ENCODE measurements around the gene LYZL4.

LYZL4 gene, protein sequence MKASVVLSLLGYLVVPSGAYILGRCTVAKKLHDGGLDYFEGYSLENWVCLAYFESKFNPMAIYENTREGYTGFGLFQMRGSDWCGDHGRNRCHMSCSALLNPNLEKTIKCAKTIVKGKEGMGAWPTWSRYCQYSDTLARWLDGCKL

GRCh38 chr3:42410370-42411131 is at the start of gene LYZL4:
Gene LYZL4, minus strand, starts transcription at chr3:42410610. Its CDS starts 3,359 bp downstream, at chr3:42407251.
- no peak for DNase-seq

- DNase-seq = no peak
Observed at GRCh38 chr3:42459151-42459550, 48.7 kb upstream of the LYZL4 start.

GRCh38 chr3:42456211-42456610 is 45.8 kb upstream of the LYZL4 start:
- DNase-seq = no peak

- DNase-seq = no peak
Observed at GRCh38 chr3:42451546-42452230, 41.3 kb upstream of the LYZL4 start.

DNA sequence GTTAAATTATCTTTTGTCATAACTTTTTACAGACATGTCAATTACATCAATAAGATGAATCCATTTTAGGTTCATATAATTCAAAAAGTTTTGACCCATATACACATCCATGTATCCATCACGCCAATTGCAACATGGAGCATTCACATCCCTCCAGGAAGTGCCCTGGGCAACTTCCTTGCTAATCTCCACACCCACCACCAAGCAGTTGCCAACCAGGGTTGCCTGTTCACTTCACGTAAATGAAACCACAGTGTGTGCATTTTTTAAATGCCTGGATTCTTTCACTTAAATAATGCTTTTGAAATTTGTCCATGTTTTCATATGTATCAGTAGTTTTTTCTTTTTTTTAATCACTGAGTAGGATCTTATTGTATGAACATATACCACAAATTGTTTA is 40.7 kb upstream of the LYZL4 start:
- no peak for DNase-seq

GRCh38 chr3:42450567-42450966 is 40.2 kb upstream of the LYZL4 start:
- DNase-seq = no peak

DNA sequence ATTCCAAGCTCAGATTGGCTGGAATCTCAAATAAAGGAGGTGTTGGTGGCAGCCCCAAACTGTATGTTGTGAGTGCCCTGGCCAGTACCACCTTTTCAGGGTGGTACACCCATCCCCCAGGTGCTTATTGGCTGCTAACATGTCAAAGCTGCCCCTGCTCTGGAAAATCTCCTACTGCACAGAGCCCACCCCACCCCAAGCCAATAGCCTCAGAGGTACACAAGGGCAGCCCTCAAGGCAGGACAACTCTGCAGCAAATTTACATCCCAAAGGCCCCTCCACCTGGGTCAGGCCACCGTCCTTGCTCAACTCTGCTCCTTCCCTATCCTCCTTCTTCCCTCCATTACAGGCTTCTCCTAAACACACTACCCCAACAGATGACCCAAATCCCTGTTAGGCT is 37.1 kb upstream of the LYZL4 start:
- no peak for DNase-seq

- DNase-seq = no peak
Observed at GRCh38 chr3:42446111-42447050, 36.0 kb upstream of the LYZL4 start.

DNA sequence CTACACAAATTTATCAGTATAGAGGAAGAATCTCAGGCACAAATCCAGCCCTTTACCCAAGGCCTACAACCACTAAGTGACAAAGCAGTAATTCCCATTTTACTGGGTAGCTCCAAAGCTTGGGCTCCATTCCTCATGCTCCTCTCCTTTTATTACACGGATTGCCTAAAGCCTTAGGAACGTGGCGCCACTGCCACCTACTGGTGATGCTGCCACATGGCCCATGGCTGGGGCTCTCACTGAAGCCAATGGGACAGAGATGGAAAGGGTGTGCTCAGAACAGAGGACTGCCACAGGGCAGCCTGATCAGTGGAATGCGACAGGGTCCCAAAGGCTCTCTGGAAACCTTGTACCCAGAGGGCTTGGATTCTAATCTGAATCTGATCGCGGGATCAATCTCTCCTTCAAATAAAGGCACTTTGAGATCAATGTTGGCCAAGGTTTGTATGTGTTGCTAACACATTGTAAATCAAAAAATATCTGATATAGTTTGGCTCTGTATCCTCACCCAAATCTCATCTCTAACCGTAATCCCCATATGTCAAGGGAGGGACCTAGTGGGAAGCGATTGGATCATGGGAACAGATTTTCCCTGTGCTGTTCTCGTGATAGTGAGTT is 33.5 kb upstream of the LYZL4 start:
- peak; percentile 61 for DNase-seq

DNA sequence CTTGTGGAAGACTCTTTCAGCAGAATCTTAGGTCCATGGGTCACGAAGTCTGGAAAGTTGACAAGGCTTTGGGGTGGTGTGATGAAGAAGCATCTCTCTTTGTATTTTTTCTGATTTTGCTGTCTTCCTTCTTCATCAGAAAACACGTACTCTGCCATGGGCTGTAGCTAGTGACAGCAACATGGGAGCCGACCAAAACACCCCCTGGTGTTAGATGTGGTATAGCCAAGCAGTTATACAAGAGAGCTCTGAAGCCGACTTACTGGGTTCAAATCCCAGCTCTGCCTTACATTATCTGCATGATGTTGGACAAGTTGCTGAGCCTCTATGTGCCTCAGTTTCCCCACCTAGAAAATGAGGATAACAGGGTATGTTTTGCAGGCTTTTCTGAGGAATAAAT is 32.9 kb upstream of the LYZL4 start:
- DNase-seq = no peak

DNA sequence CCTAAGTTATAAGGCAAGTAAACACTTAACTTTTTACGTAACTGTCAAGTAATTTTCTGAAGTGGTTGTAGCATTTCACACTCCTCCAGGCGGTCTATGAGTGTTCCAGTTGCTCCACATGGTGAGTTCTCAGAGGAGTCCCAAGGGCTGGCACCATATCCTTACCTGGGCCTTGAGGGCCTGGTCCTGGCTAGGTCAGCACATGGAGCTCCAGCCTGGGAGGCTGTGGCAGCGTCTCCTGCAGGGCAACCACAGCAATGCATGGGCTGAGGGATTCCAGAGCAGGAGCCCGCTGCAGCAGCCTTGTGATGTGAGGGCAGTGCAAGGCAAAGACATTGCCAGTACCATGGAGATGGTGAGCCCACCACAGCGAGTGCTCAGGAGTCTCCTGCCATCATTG is 32.2 kb upstream of the LYZL4 start:
- no peak for DNase-seq

- DNase-seq = no peak
Observed at GRCh38 chr3:42441791-42442190, 31.4 kb upstream of the LYZL4 start.

GRCh38 chr3:42440924-42441323 is 30.5 kb upstream of the LYZL4 start:
- DNase-seq = no peak

GRCh38 chr3:42439261-42440115 is 29.1 kb upstream of the LYZL4 start:
- DNase-seq = no peak

DNA sequence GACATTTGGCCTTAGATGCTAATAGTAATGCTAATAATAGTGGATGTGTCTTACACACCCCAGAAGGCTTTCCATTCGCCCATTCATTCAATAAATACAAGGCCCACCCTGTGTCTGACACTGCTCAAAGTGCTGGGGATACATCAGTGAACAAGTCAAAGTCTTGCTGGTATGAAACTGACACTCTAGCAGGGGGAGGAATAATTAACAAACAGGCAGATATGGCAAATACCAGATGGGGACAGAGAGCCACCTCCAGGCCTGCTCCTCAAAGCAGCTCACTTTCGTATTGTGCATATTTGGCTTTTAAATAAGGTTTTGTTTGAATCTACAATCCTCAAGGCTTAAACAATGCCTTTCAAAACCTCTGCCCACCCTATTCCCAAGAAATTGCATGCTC is 28.3 kb upstream of the LYZL4 start:
- peak; percentile 5 for DNase-seq

GRCh38 chr3:42438193-42438592 is 27.8 kb upstream of the LYZL4 start:
- DNase-seq = no peak

- DNase-seq = no peak
Observed at GRCh38 chr3:42434777-42435380, 24.5 kb upstream of the LYZL4 start.

DNA sequence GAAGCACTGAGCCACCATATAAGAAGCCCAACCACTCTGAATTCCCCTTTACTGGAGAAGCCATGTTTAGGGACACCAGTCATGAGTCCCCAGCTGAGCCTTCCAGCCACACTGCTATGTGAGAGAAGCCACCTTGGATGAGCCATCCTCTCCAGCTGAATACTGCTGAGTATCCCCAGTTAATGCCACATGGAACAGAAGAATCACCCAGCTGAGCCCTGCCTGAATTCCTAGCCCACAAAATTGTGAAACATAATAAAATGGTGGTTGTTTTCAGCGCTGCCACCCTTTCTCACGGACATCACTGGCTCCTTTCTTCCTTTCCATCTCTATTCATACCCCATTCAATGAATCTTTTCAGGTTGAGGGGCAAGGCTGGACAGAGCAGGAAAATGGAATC is 22.1 kb upstream of the LYZL4 start:
- no peak for DNase-seq

DNA sequence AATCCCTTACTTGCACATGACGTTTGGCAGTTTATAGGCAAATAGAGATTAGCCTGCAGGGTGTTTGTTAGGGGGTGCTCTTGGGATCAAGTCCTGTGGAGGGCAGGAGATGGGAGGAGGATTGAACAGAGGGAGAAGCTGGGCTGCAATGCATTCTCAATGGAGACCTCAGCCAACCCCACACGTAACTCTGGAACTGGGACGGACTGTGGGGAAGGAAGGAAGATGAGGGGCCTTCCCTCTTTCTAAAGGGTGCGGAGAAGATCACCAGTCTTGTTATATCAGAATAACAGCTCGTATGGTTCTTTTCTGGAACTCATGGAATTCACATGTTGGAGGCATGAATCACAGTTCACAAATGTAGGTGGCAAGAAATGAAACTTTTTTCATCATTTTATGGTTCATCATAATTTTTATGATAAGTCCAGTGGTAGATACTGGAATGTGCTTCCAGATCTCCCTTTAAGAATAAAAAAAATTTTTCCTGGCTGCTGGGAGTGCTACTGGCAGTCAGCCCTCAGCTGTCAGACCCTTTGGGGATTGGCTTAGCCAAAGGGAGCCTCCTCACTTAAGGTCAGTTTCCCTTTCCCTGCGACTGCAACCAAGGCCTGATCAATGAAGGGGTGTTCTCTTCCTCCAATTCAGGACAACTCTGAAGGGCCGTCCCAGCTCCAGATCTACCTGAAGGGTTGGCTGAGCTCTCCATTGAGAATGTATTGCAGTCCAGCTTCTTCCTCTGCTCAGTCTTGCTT is 20.5 kb upstream of the LYZL4 start:
- no peak for DNase-seq

GRCh38 chr3:42428830-42429229 is 18.4 kb upstream of the LYZL4 start:
- DNase-seq = no peak
